Measurements from ENCODE around the gene SCP2.

DNA sequence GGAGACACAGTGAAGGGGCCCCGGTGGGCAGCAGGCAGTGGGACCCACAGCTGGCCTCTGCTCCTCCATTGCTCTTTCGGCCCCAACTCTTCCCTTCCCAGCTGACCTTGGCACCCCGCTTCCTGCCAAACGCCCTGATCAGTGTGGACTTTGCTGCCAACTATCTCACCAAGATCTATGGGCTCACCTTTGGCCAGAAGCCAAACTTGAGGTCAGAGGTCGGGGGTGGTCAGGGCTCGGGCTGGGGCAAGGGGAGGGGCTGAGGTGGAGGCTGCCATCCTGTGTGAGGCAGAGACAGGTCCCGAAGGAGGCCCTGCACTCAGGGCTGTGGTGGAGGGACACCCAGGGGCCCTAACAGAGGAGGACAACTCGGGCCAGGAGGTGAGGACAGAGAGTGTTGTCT, 148.7 kb downstream of the SCP2 start:
- TF ChIP-seq, protein P1, sequence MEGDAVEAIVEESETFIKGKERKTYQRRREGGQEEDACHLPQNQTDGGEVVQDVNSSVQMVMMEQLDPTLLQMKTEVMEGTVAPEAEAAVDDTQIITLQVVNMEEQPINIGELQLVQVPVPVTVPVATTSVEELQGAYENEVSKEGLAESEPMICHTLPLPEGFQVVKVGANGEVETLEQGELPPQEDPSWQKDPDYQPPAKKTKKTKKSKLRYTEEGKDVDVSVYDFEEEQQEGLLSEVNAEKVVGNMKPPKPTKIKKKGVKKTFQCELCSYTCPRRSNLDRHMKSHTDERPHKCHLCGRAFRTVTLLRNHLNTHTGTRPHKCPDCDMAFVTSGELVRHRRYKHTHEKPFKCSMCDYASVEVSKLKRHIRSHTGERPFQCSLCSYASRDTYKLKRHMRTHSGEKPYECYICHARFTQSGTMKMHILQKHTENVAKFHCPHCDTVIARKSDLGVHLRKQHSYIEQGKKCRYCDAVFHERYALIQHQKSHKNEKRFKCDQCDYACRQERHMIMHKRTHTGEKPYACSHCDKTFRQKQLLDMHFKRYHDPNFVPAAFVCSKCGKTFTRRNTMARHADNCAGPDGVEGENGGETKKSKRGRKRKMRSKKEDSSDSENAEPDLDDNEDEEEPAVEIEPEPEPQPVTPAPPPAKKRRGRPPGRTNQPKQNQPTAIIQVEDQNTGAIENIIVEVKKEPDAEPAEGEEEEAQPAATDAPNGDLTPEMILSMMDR (IDR thresholded peaks at IDR 0.05): no peak
- no peak for TF ChIP-seq GATA2 (CRISPR knock-in tag; IDR thresholded peaks at IDR 0.05)
- TF ChIP-seq, protein P2, sequence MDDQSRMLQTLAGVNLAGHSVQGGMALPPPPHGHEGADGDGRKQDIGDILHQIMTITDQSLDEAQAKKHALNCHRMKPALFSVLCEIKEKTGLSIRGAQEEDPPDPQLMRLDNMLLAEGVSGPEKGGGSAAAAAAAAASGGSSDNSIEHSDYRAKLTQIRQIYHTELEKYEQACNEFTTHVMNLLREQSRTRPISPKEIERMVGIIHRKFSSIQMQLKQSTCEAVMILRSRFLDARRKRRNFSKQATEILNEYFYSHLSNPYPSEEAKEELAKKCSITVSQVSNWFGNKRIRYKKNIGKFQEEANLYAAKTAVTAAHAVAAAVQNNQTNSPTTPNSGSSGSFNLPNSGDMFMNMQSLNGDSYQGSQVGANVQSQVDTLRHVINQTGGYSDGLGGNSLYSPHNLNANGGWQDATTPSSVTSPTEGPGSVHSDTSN (IDR thresholded peaks at IDR 0.05): no peak
- TF ChIP-seq FOXM1 (IDR thresholded peaks at IDR 0.05; ENCODE audit: low read depth): no peak
- TF ChIP-seq GABPA (IDR thresholded peaks at IDR 0.05; ENCODE audit: low read depth): no peak
- no peak for TF ChIP-seq POLR2AphosphoS5 (IDR thresholded peaks at IDR 0.05; ENCODE audit: low read depth, low read length)
- no peak for TF ChIP-seq RFX5 (IDR thresholded peaks at IDR 0.05; ENCODE audit: low read length)
- no peak for TF ChIP-seq EZH2phosphoT487 (IDR thresholded peaks at IDR 0.05; ENCODE audit: borderline replicate concordance, low read depth)
- TF ChIP-seq TAF1 (IDR thresholded peaks at IDR 0.05; ENCODE audit: borderline replicate concordance, low read depth, low read length): no peak
- no peak for TF ChIP-seq CHD2 (IDR thresholded peaks at IDR 0.05; ENCODE audit: low read length, partially characterized antibody)
- TF ChIP-seq, protein P3, sequence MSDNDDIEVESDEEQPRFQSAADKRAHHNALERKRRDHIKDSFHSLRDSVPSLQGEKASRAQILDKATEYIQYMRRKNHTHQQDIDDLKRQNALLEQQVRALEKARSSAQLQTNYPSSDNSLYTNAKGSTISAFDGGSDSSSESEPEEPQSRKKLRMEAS (IDR thresholded peaks at IDR 0.05; ENCODE audit: low read depth): no peak

Measured in SK-N-SH (cell line).